OCI-LY3 (cell line): ENCODE results near the gene PCSK5.

ENCODE experiments used
- H2AFZ ChIP-seq: fragments of 200-600, 300-600 bp; shearing (Covaris generic); 2 replicates; pipeline ENCODE4 v1.6.0; 2014; ENCODE audit warnings: antibody characterized with exemption, low read depth, low read length
- H3K27ac ChIP-seq: fragments of 200-600, 300-600 bp; sonication (generic); 2 replicates; pipeline ENCODE4 v1.5.1; 2014; ENCODE audit warnings: mild to moderate bottlenecking, low read length, moderate library complexity, mixed read lengths
- H3K27me3 ChIP-seq: fragments of 200-600, 300-600 bp; sonication (generic); 2 replicates; pipeline ENCODE4 v1.6.1; 2014; ENCODE audit warnings: low read depth, low read length, mixed read lengths
- H3K36me3 ChIP-seq: fragments of 200-600, 300-600 bp; sonication (generic); replicated peaks from 2 replicates; pipeline ENCODE3; 2014; ENCODE audit warnings: low read depth, low read length, mixed read lengths
- H3K4me1 ChIP-seq: fragments of 300-600, 200-600 bp; sonication (generic); 2 replicates; pipeline ENCODE4 v1.6.1; 2014; ENCODE audit warnings: low read length, mixed read lengths
- H3K4me2 ChIP-seq: fragments of 200-600, 300-600 bp; sonication (generic); 2 replicates; pipeline ENCODE4 v1.6.1; 2014; ENCODE audit warnings: low read length, mixed read lengths
- H3K4me3 ChIP-seq: fragments of 300-600, 200-600 bp; sonication (generic); 2 replicates; pipeline ENCODE4 v1.5.1; 2014; ENCODE audit warnings: antibody characterized with exemption, mild to moderate bottlenecking, low read length, moderate library complexity
- H3K79me2 ChIP-seq: fragments of 300-600, 200-600 bp; shearing (Covaris generic); 2 replicates; pipeline ENCODE4 v1.6.1; 2014; ENCODE audit warnings: mild to moderate bottlenecking, low read length, mixed read lengths
- H3K9ac ChIP-seq: fragments of 300-600, 200-600 bp; shearing (Covaris generic); 2 replicates; pipeline ENCODE4 v1.6.0; 2014; ENCODE audit warnings: mild to moderate bottlenecking, low read length, moderate library complexity
- H3K9me3 ChIP-seq: fragments of 200-600, 300-600 bp; shearing (Covaris generic); 2 replicates; pipeline ENCODE4 v1.6.1; 2014; ENCODE audit warnings: low read length, mixed read lengths; ENCODE audit not compliant: insufficient read depth
- H4K20me1 ChIP-seq: fragments of 200-600, 300-600 bp; sonication (generic); 2 replicates; pipeline ENCODE4 v1.6.1; 2016; ENCODE audit warnings: low read length, mixed read lengths; ENCODE audit not compliant: insufficient read depth
- CTCF ChIP-seq: fragments of 200-600, 300-600 bp; sonication (generic); IDR thresholded peaks from 2 replicates; pipeline ENCODE4 v1.5.1; 2014; ENCODE audit warnings: antibody characterized with exemption, low read length, low read depth
- EZH2phosphoT487 ChIP-seq: fragments of 200-600 bp; shearing (Covaris generic); IDR thresholded peaks from 2 replicates; pipeline ENCODE4 v1.6.1; 2018; ENCODE audit warnings: antibody characterized with exemption, mixed run types, low read depth

The PCSK5 gene

GRCh38 chr9:76246680-76247079 lies 356.2 kb downstream of the PCSK5 start:
- Histone ChIP-seq H4K20me1 (no peaks in the 10 kb centered on the region), H3K9ac (no peak overlapping the region), H3K9me3 (0 out of 2 replicates have a peak, but pooled peaks cover 2% of the 10 kb centered on the region), H3K36me3 (no peaks in the 10 kb centered on the region), H2AFZ (no peak overlapping the region), H3K79me2 (no peaks in the 10 kb centered on the region), H3K27ac (no peak overlapping the region), H3K4me1 (peaks cover 19% of the 10 kb centered on the region), H3K27me3 (peaks cover 24% of the 10 kb centered on the region), H3K4me3 (no peak overlapping the region), H3K4me2 (no peak overlapping the region)
- no peak for TF ChIP-seq CTCF
- no peak for TF ChIP-seq EZH2phosphoT487

GRCh38 chr9:76247426-76247825 lies 357.0 kb downstream of the PCSK5 start:
- no peak overlapping the region for H2AFZ ChIP-seq

GRCh38 chr9:76249309-76249708 lies 358.8 kb downstream of the PCSK5 start:
- H4K20me1 ChIP-seq: no peaks in the 10 kb centered on the region
- peaks cover 20% of the 10 kb centered on the region for H3K27me3 ChIP-seq
- H3K36me3 ChIP-seq: no peaks in the 10 kb centered on the region
- no peaks in the 10 kb centered on the region for H3K79me2 ChIP-seq
- no peak overlapping the region for H2AFZ ChIP-seq
- TF ChIP-seq CTCF (no peak), EZH2phosphoT487 (no peak)
- H3K9me3 ChIP-seq: no peaks in the 10 kb centered on the region
- H3K4me2 ChIP-seq: no peak overlapping the region
- no peak overlapping the region for H3K9ac ChIP-seq
- no peak overlapping the region for H3K27ac ChIP-seq
- H3K4me1 ChIP-seq: peaks cover 19% of the 10 kb centered on the region
- no peak overlapping the region for H3K4me3 ChIP-seq

More at GRCh38 chr9:76247426-76247825, 357.0 kb downstream of the PCSK5 start:
- Histone ChIP-seq H3K9ac (no peak overlapping the region), H3K4me3 (no peak overlapping the region), H3K4me1 (peaks cover 19% of the 10 kb centered on the region), H3K79me2 (no peaks in the 10 kb centered on the region), H3K27me3 (peaks cover 24% of the 10 kb centered on the region), H4K20me1 (no peaks in the 10 kb centered on the region), H3K4me2 (no peak overlapping the region), H3K36me3 (no peaks in the 10 kb centered on the region), H3K27ac (no peak overlapping the region), H3K9me3 (no peaks in the 10 kb centered on the region)
- TF ChIP-seq CTCF (no peak), EZH2phosphoT487 (no peak)

GRCh38 chr9:76255781-76256455 lies 365.4 kb downstream of the PCSK5 start:
- no peak for TF ChIP-seq EZH2phosphoT487
- no peak for TF ChIP-seq CTCF
- no peak overlapping the region for H3K27ac ChIP-seq
- no peaks in the 10 kb centered on the region for H3K9me3 ChIP-seq
- peaks cover 23% of the 10 kb centered on the region for H3K27me3 ChIP-seq
- H3K79me2 ChIP-seq: no peaks in the 10 kb centered on the region
- no peak overlapping the region for H3K4me3 ChIP-seq
- H3K4me2 ChIP-seq: no peak overlapping the region
- H2AFZ ChIP-seq: no peak overlapping the region
- no peaks in the 10 kb centered on the region for H3K36me3 ChIP-seq
- no peaks in the 10 kb centered on the region for H4K20me1 ChIP-seq
- no peaks in the 10 kb centered on the region for H3K4me1 ChIP-seq
- no peak overlapping the region for H3K9ac ChIP-seq
